Liver (tissue), 2 donors: Measurements from ENCODE around the gene TAS2R42.

Experiments used
- YY1 ChIP-seq: IDR thresholded peaks from 2 replicates; pipeline ENCODE4 v1.6.1; 2016; ENCODE audit warnings: antibody characterized with exemption, mild to moderate bottlenecking
- TF ChIP-seq, protein P1 (sequence below): fragments of 150-350 bp; IDR thresholded peaks from 2 replicates; pipeline ENCODE4 v1.5.1; 2017; ENCODE audit warnings: improper control_type of control experiment, low read depth, low read length; ENCODE audit not compliant: missing input control
- donor health status: healthy.

GRCh38 chr12:11170810-11171144 lies 16.0 kb downstream of the TAS2R42 start:
- TF ChIP-seq YY1: no peak
- TF ChIP-seq, protein P1, sequence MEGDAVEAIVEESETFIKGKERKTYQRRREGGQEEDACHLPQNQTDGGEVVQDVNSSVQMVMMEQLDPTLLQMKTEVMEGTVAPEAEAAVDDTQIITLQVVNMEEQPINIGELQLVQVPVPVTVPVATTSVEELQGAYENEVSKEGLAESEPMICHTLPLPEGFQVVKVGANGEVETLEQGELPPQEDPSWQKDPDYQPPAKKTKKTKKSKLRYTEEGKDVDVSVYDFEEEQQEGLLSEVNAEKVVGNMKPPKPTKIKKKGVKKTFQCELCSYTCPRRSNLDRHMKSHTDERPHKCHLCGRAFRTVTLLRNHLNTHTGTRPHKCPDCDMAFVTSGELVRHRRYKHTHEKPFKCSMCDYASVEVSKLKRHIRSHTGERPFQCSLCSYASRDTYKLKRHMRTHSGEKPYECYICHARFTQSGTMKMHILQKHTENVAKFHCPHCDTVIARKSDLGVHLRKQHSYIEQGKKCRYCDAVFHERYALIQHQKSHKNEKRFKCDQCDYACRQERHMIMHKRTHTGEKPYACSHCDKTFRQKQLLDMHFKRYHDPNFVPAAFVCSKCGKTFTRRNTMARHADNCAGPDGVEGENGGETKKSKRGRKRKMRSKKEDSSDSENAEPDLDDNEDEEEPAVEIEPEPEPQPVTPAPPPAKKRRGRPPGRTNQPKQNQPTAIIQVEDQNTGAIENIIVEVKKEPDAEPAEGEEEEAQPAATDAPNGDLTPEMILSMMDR: no peak
